GM12864 (cell line): ENCODE measurements around the gene GOLGA3.

Experiments
- DNase-seq: peaks from one replicate; pipeline ENCODE4 v3.0.0-alpha.2; 2011; ENCODE audit warnings: low read depth
- H3K4me3 ChIP-seq: 2 replicates; pipeline ENCODE4 v1.5.1; 2011; ENCODE audit warnings: mild to moderate bottlenecking, low read depth, low read length, control low read depth
- CTCF ChIP-seq: IDR thresholded peaks from 2 replicates; pipeline ENCODE4 v1.5.1; 2011; ENCODE audit warnings: low read depth, mild to moderate bottlenecking, moderate library complexity, low read length, control low read depth, inconsistent platforms; ENCODE audit errors: missing control alignments

Gene GOLGA3

DNA sequence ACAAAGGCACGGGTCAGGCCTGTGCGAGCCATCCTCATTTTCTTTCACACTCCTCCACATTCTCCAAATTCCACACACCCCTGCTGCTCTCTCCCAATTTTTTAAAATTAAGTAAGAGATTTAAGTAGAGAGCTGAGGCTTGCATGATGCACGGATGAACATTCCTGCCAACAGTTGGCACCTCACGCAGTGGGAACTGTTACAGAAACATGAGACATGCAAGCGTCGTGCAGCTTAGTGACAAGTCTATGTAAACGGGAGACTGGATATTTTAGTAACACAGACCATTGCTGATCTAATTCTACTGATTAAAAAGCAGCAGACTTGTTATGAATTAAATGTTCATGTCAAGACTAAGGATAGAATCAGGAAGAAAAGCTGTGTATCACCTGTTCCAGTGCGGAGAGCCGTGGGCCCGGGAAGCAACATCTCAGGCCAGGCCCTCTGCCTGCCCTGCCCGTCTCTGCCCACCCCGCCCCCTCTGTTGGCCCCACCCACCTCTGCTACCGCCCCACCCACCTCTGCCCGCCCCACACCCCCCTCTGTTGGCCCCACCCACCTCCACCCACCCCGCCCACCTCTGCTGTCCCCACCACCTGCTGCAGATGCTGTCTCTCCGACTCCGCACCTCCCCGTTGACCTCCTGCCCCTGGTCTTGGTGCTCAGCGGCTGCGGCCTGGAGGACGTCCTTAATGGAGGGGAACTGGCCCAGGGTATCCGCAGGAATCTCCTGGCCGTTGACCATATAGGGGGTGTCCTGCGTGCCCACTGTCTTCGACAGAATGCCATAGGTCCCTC lies 21.2 kb downstream of the GOLGA3 start:
- no peak for TF ChIP-seq CTCF
- no peak for DNase-seq
- no peak overlapping the region for H3K4me3 ChIP-seq

DNA sequence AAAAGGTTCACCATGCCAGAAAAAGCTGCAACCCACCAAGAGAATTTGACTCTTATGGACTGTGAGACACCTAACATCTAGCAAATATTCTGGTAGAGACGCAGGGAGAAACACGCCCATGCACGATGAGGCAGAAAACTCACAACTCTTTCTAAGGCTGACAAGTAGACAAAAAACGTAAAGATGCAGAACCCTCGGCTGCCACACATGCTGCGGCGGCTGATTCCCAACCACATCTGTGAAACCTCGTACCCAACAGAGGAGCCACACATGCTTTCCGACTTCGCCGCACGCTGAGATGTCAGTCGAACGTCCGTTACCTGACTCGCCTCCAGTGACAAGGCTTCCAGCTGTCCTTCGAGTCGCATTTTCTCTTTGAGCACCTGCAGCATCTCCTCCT lies 21.8 kb downstream of the GOLGA3 start:
- no peak for DNase-seq
- TF ChIP-seq CTCF, result no peak
- no peak overlapping the region for H3K4me3 ChIP-seq

- TF ChIP-seq CTCF, result no peak
- DNase-seq, result no peak
Observed at GRCh38 chr12:132804426-132804861, 24.2 kb downstream of the GOLGA3 start.

GRCh38 chr12:132803888-132804287 lies 24.8 kb downstream of the GOLGA3 start:
- H3K4me3 ChIP-seq, result no peak overlapping the region
- no peak for DNase-seq
- TF ChIP-seq CTCF, result no peak

More at GRCh38 chr12:132804426-132804861, 24.2 kb downstream of the GOLGA3 start:
- H3K4me3 ChIP-seq, result no peak overlapping the region

GRCh38 chr12:132803125-132803524 lies 25.5 kb downstream of the GOLGA3 start:
- no peak for TF ChIP-seq CTCF
- DNase-seq, result no peak
- H3K4me3 ChIP-seq, result no peak overlapping the region

DNA sequence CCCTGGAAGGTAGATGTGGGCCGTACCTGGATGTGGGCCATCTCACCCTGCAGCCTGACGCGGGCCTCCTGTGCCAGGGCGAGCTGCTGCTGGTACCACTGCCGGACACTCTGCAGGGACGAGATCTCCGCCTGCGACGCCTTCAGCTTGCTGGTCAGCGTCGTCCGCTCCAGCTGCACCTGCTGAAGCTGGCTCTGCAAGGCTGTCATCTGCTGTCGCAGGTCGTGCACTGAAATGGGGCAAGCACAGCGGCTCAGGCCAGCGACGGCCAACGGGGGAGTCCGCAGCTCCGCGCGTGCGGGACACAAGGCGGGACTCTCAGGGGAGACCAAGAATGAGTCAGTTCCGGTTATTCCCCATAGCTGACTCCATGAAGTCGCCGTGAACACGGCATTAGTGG lies 26.9 kb downstream of the GOLGA3 start:
- no peak overlapping the region for H3K4me3 ChIP-seq
- no peak for TF ChIP-seq CTCF
- no peak for DNase-seq

GRCh38 chr12:132798836-132799235 lies 29.8 kb downstream of the GOLGA3 start:
- no peak for TF ChIP-seq CTCF
- DNase-seq, result no peak
- H3K4me3 ChIP-seq, result no peak overlapping the region
